PFSK-1 (cell line): ENCODE data around the gene TOP2B.

Source experiments
- POLR2AphosphoS5 ChIP-seq: IDR thresholded peaks from 2 replicates; pipeline ENCODE4 v1.6.1; 2012; ENCODE audit warnings: low read depth, mild to moderate bottlenecking, control low read depth, low read length, moderate library complexity
- REST ChIP-seq, 2 experiments: IDR thresholded peaks; 2 replicates each; pipeline versions ENCODE4 v1.6.1 to v1.8.0; 2011 to 2012; ENCODE audit warnings: low read depth in 2 of 2, low read length in 2 of 2, control low read depth in 1 of 2, inconsistent platforms in 1 of 2, mild to moderate bottlenecking in 1 of 2, moderate library complexity in 1 of 2; ENCODE audit not compliant: insufficient read depth in 1 of 2
- SIN3A ChIP-seq: IDR thresholded peaks from 2 replicates; pipeline ENCODE4 v1.6.1; 2012; ENCODE audit warnings: mild to moderate bottlenecking, low read length, moderate library complexity, borderline replicate concordance; ENCODE audit not compliant: insufficient read depth
- TAF1 ChIP-seq: IDR thresholded peaks from 2 replicates; pipeline ENCODE4 v1.6.1; 2012; ENCODE audit warnings: low read length, control low read depth, borderline replicate concordance; ENCODE audit not compliant: insufficient read depth

DNA sequence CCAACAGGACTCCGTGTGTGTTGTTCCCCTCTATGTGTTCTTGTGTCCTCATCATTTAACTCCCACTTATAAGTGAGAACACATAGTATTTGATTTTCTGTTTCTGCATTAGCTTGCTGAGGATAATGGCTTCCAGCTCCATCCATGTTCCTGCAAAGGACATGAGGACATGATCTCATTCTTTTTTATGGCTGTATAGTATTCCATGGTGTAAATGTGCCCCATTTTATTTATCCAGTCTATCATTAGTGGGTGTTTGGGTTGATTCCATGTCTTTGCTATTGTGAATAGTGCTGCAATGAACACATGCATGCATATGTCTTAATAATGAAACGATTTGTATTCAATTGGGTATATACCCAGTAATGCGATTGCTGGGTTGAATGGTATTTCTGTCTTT is 28.5 kb upstream of the TOP2B start:
- TF ChIP-seq REST (IDR thresholded peaks at IDR 0.05; ENCODE audit: insufficient read depth in 1 of 2, low read depth in 2 of 2, low read length in 2 of 2) (no peak), SIN3A (no peak), POLR2AphosphoS5 (no peak), TAF1 (no peak)
